Myocyte (in vitro differentiated cells): Measurements from ENCODE around the gene MCRIP1. TPM values are rescaled to one million over a fixed set of nuclear protein-coding genes. Genes with fewer than 3 reads are reported as not detected.

Experiments
- DNase-seq: peaks from one replicate; pipeline ENCODE4 v3.0.0-alpha.2; 2012; ENCODE audit warnings: low read depth
- total RNA-seq: library from RNA; depleted of rRNA; stranded (reverse); fragments of >200 nt; gene quantifications from 2 replicates; pipeline ENCODE4 v1.2.3, GENCODE V29; 2014

MCRIP1 gene
- total RNA-seq, 1 donor from 2014 or later = 100 TPM

DNA sequence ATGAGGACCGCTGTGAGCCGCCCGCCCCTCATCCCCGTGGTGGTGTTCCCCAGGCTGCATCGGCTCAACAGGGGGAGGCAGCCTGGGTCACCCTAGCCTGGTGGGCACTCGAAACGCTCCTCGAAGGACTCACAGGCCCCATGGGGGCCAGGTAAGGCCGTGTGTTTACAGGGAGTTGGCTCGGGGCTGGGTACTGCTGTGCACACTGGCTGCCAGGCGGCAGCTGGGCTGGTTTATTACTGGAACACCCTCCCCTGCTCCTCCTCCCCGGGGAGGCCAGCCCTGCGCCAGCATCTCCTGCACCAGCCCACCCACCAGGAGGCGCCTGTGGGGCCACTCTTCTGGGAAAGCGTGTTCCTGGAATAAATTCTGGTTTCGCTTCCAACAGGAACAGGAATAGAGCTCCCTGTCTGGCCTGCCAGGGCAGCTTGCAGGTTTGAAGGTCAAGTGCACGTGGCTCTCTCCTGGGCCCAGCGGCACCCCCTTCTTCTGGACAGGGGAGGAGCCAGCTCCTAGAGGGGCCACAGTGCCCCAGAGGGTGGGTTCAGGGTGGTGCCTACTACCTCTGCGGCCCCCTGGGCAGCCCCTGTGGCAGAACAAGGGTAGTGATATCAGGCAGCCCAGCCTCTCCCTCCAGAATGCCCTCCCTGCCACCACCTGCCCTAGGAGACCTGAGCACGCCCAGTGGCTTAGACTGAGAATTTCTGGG, 11.3 kb downstream of the MCRIP1 start:
- DNase-seq = peak; percentile 74

DNA sequence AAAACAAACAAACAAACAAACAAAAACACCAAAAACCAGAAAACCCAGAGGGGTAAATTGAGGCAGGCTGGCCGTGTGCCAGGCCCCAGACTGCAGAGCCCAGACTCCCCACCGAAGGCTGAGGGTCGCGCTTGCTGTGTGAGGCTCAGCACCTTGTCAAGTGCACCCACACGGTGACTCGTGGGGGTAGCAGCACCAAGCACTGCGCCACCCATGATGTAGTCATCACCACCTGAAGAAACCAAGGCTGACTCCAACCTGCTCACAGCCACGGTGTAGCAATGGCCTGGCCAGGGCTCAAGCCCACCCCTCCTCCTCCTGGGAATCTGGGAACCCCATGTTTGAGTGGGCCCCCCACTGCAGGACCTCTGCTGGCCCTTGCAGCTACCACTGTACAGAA, 11.9 kb downstream of the MCRIP1 start:
- DNase-seq = no peak

DNA sequence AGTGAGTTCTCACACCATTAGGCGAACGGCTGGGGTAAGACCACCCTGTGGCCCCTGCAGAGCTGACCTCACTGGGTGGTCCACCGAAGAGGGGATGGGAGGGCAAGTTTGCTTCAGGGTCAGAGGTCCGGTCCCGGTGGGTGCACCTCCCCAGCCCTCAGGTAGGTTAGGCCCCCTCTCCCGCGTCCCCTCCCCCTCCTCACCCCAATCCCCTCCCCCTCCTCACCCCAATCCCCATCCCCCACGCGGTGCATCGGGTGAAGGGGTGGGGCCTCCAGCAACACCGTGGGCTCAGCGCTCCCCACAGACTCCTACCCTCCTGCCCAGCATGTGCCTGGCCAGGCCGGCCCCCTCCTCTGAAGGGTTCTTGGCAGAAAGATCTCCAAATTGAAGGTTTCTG, 13.4 kb downstream of the MCRIP1 start:
- no peak for DNase-seq

DNA sequence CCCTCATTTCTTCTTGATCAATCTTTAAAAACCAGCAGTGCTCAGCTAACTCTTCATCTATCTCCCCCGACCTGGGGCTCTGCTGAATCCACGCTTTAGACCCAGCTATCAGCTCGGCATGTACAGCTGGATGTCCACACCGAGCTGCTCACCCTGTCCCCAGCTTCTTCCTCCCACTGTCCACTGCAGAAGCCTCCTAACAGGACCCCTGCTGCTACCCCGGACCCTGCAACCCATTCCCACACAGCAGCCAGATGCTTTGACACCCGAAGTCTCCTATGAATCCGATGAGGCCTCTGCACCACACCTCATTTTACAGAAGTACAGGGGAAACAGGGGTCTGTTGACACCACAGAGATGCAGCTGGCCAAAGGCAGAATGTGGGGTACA, 15.3 kb downstream of the MCRIP1 start:
- DNase-seq = no peak

DNA sequence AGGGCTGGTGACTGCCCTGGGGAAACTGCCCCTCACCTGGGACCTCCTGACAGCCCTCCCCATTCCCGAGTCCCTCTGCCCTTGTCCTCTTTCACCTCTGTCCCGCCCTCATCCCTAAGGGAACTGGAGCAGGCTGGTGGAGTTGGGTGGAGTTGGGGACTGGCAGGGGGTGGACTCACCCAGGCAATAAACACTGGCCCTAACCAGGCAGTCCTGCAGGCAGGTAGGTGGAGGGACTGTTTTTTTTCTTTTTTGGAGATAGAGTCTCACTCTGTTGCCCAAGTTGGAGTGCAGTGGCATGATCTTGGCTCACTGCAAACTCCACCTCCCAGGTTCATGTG, 17.5 kb downstream of the MCRIP1 start:
- DNase-seq = no peak

DNA sequence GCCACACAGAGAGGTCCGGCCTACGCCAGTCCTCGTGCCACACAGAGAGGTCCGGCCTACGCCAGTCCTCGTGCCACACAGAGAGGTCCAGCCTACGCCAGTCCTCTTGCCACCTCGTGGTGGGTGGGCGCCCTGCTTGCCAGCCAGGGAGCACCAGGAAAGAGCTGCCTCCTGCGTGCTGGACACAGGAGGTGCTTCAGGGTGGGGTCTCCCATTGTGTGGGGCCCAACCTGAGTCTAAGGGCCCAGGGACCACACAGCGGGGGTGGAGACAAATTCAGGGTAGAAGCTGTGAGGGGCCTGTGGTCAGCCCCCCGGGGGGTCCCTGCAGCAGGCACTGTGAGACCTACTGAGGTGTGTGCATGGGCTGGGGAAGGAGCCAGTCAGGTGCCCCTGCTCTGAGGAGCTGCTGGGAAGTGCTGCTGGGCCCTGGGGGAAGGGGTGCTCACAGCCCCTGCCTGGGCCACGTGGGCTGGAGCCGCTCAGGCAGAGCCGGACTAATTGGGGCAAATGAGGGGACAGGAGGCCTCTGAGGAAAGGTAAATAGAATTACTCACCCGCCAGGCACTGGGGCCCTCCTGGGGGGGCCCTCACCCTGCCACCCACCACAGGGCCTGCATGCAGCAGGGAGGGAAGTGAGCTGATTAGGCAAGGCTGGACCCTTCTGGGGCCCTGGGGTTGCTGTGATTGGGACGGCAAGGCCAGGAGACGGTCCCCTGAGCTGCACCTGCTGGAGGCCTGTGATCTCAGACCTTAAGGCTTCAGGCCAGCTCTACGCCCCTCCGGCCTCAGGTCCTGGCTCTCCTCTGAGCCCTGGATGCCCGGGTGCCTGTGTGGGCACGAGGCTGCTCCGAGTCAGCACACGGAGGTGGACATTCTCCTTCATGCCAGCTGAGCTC, 18.1 kb downstream of the MCRIP1 start:
- no peak for DNase-seq

DNA sequence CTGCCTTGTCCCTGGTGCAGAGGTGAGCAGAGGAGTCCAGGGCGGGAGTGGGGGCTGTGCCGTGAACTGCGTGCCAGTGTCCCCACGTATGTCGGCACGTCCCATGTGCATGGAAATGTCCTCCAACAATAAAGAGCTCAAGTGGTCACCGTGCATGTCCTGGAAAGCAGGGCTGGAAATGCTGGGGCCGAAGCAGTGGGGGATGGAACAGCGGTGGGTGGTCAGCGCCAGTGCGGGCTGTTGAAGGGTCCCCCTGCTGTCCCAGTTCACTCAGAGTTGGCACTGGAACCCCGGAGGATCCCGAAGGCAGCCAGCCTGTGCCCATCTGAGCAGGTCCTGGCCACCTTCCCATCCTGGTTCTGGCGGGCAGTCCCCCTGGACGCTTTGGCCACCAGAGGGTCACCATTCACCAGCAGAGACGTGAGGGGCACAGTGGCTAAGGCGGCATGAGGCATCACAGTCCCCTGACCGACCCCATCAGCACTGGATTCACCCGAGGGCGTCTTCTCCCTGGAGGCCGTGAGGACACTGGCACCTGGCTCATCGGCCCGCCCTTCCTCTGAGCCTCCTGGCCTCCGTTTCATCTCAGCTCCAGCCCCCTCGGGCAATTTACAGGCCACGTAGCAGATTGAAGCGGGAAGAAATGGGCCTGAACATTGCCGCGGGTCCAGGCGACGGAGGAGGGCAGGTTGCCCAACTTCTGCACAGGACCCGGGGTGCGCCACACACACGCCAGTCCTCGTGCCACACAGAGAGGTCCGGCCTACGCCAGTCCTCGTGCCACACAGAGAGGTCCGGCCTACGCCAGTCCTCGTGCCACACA, 19.0 kb downstream of the MCRIP1 start:
- DNase-seq = no peak

DNA sequence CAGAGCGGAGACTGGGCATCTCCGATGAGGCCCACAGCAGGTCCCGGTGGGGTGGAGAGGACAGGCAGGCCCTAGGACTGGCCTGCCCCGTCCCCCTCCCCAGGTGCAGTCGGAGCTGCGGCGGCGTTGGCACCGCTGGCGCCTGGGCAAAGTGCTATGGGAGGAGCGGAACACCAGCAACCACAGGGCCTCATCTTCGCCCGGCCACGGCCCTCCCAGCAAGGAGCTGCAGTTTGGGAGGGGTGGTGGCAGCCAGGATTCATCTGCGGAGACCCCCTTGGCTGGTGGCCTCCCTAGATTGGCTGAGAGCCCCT, 19.8 kb downstream of the MCRIP1 start:
- no peak for DNase-seq

DNA sequence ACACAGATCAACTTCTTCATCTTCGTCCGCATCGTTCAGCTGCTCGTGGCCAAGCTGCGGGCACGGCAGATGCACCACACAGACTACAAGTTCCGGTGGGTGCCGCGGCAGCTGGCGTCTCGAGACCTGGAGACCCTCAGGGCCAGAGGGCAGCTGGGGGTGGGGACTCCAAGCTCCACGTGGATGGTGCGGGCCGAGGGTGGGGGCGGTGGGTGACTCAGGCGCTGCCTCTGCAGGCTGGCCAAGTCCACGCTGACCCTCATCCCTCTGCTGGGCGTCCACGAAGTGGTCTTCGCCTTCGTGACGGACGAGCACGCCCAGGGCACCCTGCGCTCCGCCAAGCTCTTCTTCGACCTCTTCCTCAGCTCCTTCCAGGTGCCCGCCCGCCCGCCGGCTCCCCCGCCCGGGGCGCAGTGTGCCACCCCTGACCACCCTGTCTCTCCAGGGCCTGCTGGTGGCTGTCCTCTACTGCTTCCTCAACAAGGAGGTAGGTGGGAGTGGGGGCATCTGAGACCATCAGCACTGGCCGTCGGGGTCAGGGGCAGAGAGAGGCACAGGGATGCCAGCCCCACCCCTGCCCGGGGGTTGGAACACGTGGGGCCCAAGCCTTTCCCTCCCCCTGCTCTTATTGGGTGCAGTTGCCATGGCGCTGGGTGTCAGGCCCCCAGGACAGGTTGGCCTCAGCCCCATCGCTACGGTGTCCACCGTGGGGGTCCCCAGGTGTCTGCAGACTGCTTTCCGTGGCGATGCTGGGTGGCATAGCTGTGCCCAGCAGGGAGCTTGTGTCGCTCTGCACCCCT, 20.3 kb downstream of the MCRIP1 start:
- no peak for DNase-seq

DNA sequence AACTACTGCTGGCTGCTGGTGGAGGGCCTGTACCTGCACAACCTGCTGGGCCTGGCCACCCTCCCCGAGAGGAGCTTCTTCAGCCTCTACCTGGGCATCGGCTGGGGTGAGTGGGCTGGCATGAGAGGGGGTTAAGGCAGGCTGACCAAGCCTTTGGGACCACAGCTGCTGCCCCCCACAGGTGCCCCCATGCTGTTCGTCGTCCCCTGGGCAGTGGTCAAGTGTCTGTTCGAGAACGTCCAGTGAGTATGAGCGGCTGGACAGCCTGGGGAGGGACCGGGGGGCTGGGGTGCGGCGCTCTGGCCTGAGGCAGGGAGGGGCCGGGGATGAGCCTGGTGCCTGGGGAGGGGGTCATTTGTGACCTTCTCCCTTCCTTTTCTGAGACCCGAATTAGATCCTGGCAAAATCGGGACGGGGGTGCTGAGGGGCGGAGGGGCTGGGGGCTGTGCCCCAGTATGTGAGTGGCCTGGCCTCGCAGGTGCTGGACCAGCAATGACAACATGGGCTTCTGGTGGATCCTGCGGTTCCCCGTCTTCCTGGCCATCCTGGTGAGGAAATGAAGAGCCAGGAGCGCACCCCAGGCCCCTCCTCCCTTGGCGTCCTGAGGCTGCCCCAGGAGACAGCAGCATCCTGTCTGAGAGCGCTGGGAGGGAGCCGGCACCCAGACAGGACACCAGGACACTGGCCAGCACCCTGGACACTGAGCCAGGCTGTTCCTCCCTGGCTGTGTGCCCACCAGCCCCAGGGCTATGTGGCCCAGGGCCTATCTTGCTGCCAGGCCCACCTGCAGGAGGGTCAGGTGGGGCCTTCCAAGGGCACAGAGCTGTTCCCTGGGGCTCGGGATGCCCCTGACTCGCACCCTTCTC, 21.2 kb downstream of the MCRIP1 start:
- no peak for DNase-seq

DNA sequence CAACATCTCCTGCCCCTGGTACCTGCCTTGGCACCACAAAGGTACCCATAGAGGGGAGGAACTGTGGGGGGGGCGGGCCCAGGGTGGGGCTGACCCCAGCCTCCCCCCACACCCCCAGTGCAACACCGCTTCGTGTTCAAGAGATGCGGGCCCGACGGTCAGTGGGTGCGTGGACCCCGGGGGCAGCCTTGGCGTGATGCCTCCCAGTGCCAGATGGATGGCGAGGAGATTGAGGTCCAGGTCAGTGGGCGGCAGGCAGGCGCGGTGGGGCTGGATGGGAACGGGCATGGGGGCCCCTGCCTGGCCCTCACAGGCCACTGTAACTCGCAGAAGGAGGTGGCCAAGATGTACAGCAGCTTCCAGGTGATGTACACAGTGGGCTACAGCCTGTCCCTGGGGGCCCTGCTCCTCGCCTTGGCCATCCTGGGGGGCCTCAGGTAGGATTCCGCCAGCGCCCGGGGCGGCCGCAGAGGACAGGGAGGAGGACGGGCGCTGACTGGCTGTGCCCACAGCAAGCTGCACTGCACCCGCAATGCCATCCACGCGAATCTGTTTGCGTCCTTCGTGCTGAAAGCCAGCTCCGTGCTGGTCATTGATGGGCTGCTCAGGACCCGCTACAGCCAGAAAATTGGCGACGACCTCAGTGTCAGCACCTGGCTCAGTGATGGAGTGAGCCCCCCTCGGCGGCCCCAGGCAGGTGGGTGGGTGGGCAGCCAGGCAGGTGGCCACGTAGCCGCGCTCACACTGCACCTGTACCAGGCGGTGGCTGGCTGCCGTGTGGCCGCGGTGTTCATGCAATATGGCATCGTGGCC, 22.0 kb downstream of the MCRIP1 start:
- DNase-seq = no peak

DNA sequence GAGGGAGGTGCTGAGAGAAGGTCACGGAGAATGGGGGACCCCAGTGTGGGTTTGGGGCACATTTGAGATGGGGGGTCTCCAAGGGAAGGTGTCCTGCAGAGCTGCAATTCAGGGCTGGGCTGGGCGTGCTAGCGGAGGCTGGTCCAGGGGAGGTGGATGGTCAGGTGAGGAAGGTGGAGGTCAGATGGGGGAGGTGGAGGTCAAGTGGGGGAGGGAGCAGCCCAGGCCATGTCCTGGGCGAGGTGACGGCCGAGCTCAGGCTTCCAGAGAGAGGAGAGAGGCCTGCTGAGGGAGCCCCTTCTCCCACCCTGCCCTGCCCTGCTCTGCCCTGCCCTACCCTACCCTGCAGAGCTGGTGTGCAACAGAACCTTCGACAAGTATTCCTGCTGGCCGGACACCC, 22.6 kb downstream of the MCRIP1 start:
- DNase-seq = no peak

DNA sequence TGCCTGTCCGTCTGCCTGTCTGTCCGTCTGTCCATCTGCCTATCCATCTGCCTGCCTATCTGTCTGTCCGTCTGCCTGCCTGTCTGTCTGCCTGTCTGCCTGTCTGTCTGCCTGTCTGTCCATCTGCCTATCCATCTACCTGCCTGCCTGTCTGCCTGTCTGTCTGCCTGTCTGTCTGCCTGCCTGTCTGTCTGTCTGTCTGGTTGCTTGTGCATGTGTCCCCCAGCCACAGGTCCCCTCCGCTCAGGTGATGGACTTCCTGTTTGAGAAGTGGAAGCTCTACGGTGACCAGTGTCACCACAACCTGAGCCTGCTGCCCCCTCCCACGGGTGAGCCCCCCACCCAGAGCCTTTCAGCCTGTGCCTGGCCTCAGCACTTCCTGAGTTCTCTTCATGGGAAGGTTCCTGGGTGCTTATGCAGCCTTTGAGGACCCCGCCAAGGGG, 23.5 kb downstream of the MCRIP1 start:
- no peak for DNase-seq

DNA sequence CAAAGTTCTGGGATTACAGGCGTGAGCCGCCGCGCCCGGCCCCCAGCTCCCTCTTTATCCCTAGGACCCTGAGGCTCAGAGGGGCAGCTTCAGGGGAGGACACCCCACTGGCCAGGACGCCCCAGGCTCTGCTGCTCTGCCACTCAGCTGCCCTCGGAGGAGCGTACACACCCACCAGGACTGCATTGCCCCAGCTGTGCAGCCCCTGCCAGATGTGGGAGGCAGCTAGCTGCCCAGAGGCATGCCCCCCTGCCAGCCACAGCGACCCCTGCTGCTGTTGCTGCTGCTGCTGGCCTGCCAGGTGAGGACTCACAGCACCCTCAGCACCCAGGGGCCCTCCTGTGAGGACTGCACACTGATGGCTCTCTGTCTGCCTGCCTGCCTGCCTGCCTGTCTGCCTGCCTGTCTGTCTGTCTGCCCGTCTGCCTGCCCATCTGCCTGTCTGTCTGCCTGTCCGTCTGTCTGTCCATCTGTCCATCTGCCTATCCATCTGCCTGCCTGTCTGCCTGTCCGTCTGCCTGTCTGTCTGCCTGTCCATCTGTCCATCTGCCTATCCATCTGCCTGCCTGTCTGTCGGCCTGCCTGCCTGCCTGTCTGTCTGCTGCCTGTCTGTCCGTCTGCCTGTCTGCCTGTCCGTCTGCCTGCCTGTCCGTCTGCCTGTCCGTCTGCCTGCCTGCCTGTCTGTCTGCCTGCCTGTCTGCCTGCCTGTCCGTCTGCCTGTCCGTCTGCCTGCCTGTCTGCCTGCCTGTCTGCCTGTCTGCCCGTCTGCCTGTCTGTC, 24.1 kb downstream of the MCRIP1 start:
- DNase-seq = no peak

DNA sequence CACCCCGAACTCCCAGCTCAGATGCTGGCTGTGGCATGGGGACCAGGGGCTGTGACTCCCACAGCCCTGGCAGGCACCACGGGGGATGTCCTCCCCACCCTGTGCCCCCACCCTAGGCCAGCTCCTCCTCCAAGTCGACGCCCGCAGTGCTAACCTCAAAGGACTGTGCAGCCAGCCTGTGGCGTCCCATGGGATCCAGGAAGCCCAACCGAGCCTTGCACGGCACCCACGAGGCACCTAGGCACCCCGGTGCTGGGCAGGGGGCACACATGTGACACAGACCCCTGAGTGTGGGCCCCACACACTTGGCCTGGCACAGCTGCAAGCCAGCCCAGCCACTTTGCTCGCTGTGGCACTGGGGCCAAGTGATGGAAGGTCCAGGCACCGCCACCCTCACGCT, 25.3 kb downstream of the MCRIP1 start:
- DNase-seq = no peak

DNA sequence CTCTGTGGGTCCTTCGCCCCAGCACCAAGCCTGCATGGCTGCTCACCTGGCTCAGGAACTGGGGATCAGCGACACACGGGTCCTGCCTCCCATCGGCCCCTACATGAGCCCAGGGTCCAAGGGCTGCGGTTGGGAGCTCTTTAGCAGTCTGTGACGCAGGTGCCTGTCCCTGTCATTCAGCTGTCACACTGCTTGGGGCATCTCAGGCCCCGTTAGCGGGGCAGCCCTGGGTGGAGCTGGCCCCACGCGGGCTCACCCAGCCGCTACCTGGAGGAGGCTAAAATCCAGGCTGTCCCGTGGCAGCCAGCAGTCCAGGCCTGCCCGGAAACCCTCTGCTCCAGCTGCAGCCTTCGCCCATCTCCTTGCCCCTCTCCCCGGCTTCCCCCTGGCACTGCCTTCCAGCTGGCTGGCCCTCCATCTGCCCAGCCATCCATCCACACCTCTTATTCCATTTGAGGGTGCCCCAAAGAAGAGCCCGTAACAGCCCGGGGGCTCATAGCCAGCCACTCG, 25.8 kb downstream of the MCRIP1 start:
- no peak for DNase-seq

DNA sequence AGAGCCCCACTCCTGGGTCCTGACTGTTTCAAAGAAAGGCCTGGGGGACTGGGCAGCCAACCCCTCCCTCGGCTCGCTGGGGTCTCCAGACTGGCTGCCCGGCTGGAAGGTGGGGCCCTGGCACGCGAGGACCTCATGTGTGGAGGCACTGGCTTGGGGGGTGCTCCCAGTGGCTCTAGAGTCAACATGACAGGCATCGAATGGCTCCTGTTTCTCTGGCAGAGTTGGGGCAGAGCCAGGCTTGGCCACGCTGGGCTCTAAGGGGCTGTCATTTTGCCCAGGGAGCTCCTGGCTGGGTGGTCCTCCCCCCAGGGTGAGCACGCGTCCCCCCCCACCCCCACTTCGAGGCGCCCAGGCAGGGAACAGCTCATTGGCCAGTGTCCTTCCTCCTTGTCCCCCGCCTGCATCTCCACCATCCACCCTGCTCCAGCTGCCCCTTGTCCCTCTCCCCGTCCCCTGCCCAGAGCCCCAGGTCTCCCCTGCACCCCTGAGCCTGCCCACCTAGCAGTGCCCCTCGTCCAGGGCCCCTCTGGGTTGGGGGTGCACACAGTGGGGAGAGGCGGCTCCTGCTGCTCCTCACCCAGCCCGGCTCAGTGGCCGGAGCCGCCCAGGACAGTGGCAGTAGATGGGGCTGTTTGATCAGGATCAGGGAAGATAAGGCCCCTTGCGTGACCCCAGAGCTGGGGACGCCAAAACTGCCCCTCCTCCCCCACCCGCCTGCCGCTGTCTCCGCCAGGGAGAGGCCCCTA, 26.5 kb downstream of the MCRIP1 start:
- no peak for DNase-seq
